IMR-90 (cell line): ENCODE measurements around the gene GNG2. TPM values are rescaled to one million over a fixed set of nuclear protein-coding genes. Genes with fewer than 3 reads are reported as not detected.

Experiments
- ATAC-seq: fragments of 200-7000 bp; cut with Tn5 transposase; 2 replicates; pipeline ENCODE4 v1.9.1; 2020; ENCODE audit warnings: low read depth, mild to moderate bottlenecking, moderate library complexity
- BruUV-seq: library from RNA; stranded (reverse); fragments of 400-500 nt; replicated peaks from 2 replicates; lab custom pipeline; 2021; lab: Mats Ljungman, UMichigan
- CTCF ChIA-PET: fragments of 300-600 bp; formaldehyde crosslinking; extraction: SDS; loops from one replicate; lab custom pipeline; 2021; ENCODE audit warnings: antibody characterized with exemption; lab: Yijun Ruan, JAX
- POLR2A ChIA-PET: fragments of 300-600 bp; sonication (Branson Sonifier 250); formaldehyde crosslinking; loops from one replicate; lab custom pipeline; 2022; ENCODE audit warnings: antibody characterized with exemption; ENCODE audit not compliant: unreplicated experiment; lab: Charles Lee
- DNase-seq: peaks from one replicate; pipeline ENCODE4 v3.0.0; 2013
- H2AFZ ChIP-seq: replicated peaks from 2 replicates; pipeline ENCODE3; 2013; ENCODE audit warnings: low read length, mild to moderate bottlenecking; ENCODE audit not compliant: poor library complexity
- H2AK5ac ChIP-seq: 2 replicates; pipeline ENCODE4 v1.6.1; 2013; ENCODE audit warnings: low read depth, low read length, inconsistent platforms
- H2AK9ac ChIP-seq: replicated peaks from 2 replicates; pipeline ENCODE3; 2013; ENCODE audit warnings: mild to moderate bottlenecking, low read depth, low read length, moderate library complexity; ENCODE audit not compliant: poor library complexity
- H2BK120ac ChIP-seq: 2 replicates; pipeline ENCODE4 v1.6.1; 2013; ENCODE audit warnings: low read depth, low read length, inconsistent platforms
- H2BK15ac ChIP-seq: 3 replicates; pipeline ENCODE4 v1.6.1; 2013; ENCODE audit warnings: low read depth, low read length, inconsistent platforms
- H2BK20ac ChIP-seq: 2 replicates; pipeline ENCODE4 v1.6.1; 2013; ENCODE audit warnings: low read depth, mild to moderate bottlenecking, inconsistent platforms, low read length, moderate library complexity
- H2BK5ac ChIP-seq: 2 replicates; pipeline ENCODE4 v1.6.1; 2013; ENCODE audit warnings: mild to moderate bottlenecking, low read depth, low read length, inconsistent platforms; ENCODE audit not compliant: poor library complexity, severe bottlenecking
- H3K14ac ChIP-seq: replicated peaks from 2 replicates; pipeline ENCODE4 v1.6.1; 2013; ENCODE audit warnings: low read depth, low read length, inconsistent platforms
- H3K18ac ChIP-seq: 2 replicates; pipeline ENCODE4 v1.6.1; 2013; ENCODE audit warnings: low read depth, low read length, control low read depth
- H3K23ac ChIP-seq: 2 replicates; pipeline ENCODE4 v1.6.1; 2013; ENCODE audit warnings: low read depth, low read length, inconsistent platforms
- H3K27ac ChIP-seq: 2 replicates; pipeline ENCODE4 v1.5.1; 2013; ENCODE audit warnings: mild to moderate bottlenecking, control low read depth, low read length; ENCODE audit not compliant: insufficient read depth
- H3K27me3 ChIP-seq: 2 replicates; pipeline ENCODE4 v1.6.1; 2013; ENCODE audit warnings: low read length; ENCODE audit not compliant: control insufficient read depth, insufficient read depth
- H3K36me3 ChIP-seq: 2 replicates; pipeline ENCODE4 v1.6.1; 2013; ENCODE audit warnings: low read length, mixed read lengths; ENCODE audit not compliant: control insufficient read depth, insufficient read depth
- H3K4ac ChIP-seq: 2 replicates; pipeline ENCODE4 v1.6.1; 2013; ENCODE audit warnings: low read depth, low read length, inconsistent platforms
- H3K4me1 ChIP-seq: 2 replicates; pipeline ENCODE4 v1.6.1; 2013; ENCODE audit warnings: low read length, mixed read lengths; ENCODE audit not compliant: control insufficient read depth, insufficient read depth
- H3K4me2 ChIP-seq: 2 replicates; pipeline ENCODE4 v1.6.1; 2013; ENCODE audit warnings: low read depth, mild to moderate bottlenecking, control low read depth, low read length, moderate library complexity
- H3K4me3 ChIP-seq: 2 replicates; pipeline ENCODE4 v1.5.1; 2013; ENCODE audit warnings: low read depth, mild to moderate bottlenecking, control low read depth, low read length, moderate library complexity; ENCODE audit not compliant: insufficient read depth
- H3K56ac ChIP-seq: 2 replicates; pipeline ENCODE4 v1.6.1; 2013; ENCODE audit warnings: low read length, inconsistent platforms; ENCODE audit not compliant: insufficient read depth; ENCODE audit errors: extremely low read depth
- H3K79me1 ChIP-seq, 2 experiments: 2 replicates each; pipeline ENCODE4 v1.6.1; 2013; ENCODE audit warnings: low read length in 2 of 2, inconsistent platforms in 1 of 2, low read depth in 1 of 2
- H3K9ac ChIP-seq: 2 replicates; pipeline ENCODE4 v1.6.1; 2013; ENCODE audit warnings: low read depth, low read length, control low read depth
- H3K9me1 ChIP-seq: 2 replicates; pipeline ENCODE4 v1.6.1; 2013; ENCODE audit warnings: low read length, inconsistent platforms; ENCODE audit not compliant: insufficient read depth
- H3K9me3 ChIP-seq: 2 replicates; pipeline ENCODE4 v1.6.1; 2013; ENCODE audit warnings: low read length; ENCODE audit not compliant: control insufficient read depth, insufficient read depth
- H4K20me1 ChIP-seq: 2 replicates; pipeline ENCODE4 v1.6.1; 2013; ENCODE audit warnings: low read length, inconsistent platforms; ENCODE audit not compliant: insufficient read depth
- H4K5ac ChIP-seq: 2 replicates; pipeline ENCODE4 v1.6.1; 2013; ENCODE audit warnings: mild to moderate bottlenecking, low read depth, low read length, control low read depth
- H4K8ac ChIP-seq, 2 experiments: 2 replicates each; pipeline ENCODE4 v1.6.1; 2013; ENCODE audit warnings: low read depth in 2 of 2, low read length in 2 of 2, control low read depth in 1 of 2, inconsistent platforms in 1 of 2
- H4K91ac ChIP-seq: 2 replicates; pipeline ENCODE4 v1.6.1; 2013; ENCODE audit warnings: low read depth, low read length, inconsistent platforms; ENCODE audit not compliant: insufficient read depth
- MAFK ChIP-seq: IDR thresholded peaks from 2 replicates; pipeline ENCODE4 v1.6.1; 2012; ENCODE audit warnings: low read depth, low read length, improper control_type of control experiment
- WGBS, 2 experiments: methylation state at CpG; one replicate each; pipeline versions ENCODE4 v1.1.5 to v1.1.7; 2013; ENCODE audit warnings: missing lambda C conversion rate in 2 of 2; ENCODE audit not compliant: insufficient read length in 1 of 2; ENCODE audit errors: extremely low coverage in 2 of 2; 5-methylcytosine and 5-hydroxymethylcytosine counted together
- dilution Hi-C: fragments of 300-500 bp; cut with HindIII; formaldehyde crosslinking; loops from one replicate; pipeline ENCODE4 v1.14.3; 2018; ENCODE audit warnings: low sequenced_read_pairs; ENCODE audit not compliant: unreplicated experiment
- in situ Hi-C: fragments of 300-500 bp; cut with MboI; formaldehyde crosslinking; loops from 3 replicates; pipeline ENCODE4 v1.14.3; 2019; ENCODE audit warnings: low sequenced_read_pairs, inconsistent platforms, mixed read lengths
- intact Hi-C: fragments of 100-400 bp; cut with micrococcal nuclease; formaldehyde crosslinking; loops from 2 replicates; pipeline ENCODE4 v1.10.0; 2022
- polyA plus RNA-seq, 3 experiments: library from polyadenylated mRNA; depleted of rRNA; stranded (reverse); fragments of >200 nt; gene quantifications; 2 replicates each; pipeline ENCODE4 v1.2.3, GENCODE V29; 2012; ENCODE audit warnings: low replicate concordance in 1 of 3
- total RNA-seq: library from RNA; depleted of rRNA; stranded (reverse); fragments of >200 nt; gene quantifications from 2 replicates; pipeline ENCODE4 v1.2.3, GENCODE V29; 2012
- TF ChIP-seq, protein P1 (sequence below): fragments of 150-350 bp; IDR thresholded peaks from 2 replicates; pipeline ENCODE4 v1.6.1; 2016; ENCODE audit warnings: low read depth, mild to moderate bottlenecking, low read length, moderate library complexity, borderline replicate concordance

GNG2 gene
- total and polyA plus RNA-seq, 2 of the 4 experiments (the other 2 are of a cell fraction): 13.1 to 14.6 TPM

DNA sequence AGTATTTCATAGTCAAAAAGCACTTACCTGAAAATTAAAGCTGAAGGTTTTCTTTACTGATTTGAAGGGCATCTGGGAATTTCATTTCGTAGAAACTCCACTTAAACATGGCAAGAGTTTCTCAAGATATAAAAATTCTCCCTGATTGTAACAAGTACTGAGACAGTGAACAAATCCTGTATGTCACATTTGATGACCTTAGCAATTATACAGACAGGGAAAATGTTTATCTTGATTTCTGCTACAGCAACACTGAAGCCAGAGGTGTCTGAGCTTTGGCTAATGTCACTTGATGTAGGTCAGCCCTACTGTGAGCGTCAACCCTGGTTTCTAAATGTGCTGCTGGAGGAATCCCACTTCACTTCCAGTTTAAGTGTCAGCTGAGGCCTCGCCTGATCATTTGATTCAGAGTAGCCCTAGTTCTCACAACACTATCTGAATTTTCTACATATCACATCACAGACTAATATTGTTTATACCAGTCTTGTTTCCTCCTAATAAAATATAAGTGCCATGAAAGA, 149.8 kb downstream of the GNG2 start:
- ChIA-PET POLR2A (no interaction called here), CTCF (interaction anchor here (0.7 kb wide), 1 partner anchor 57 kb away, joined by 9 read pairs; no protein-coding TSS in a partner anchor)
- Histone ChIP-seq H3K56ac (no peak overlapping the region), H4K20me1 (0 out of 2 replicates have a peak, but pooled peaks cover 2% of the 10 kb centered on the region), H4K91ac (no peak overlapping the region), H2BK20ac (no peak overlapping the region), H3K18ac (no peak overlapping the region), H2AK5ac (no peak overlapping the region), H3K4me1 (peaks cover 2% of the 10 kb centered on the region; the same call in 1 of the 2 replicates), H3K4me3 (no peak overlapping the region), H2AFZ (no peak overlapping the region), H3K14ac (no peak overlapping the region), H2BK15ac (no peak overlapping the region), H2BK120ac (no peak overlapping the region), H2AK9ac (no peak overlapping the region), H4K5ac (no peak overlapping the region), H3K36me3 (peaks cover 78% of the 10 kb centered on the region), H3K9ac (no peak overlapping the region), H4K8ac (no peak overlapping the region), H3K27me3 (no peaks in the 10 kb centered on the region), H2BK5ac (no peak overlapping the region), H3K9me1 (peaks cover 8% of the 10 kb centered on the region), H3K27ac (no peak overlapping the region), H3K4me2 (no peak overlapping the region), H3K9me3 (no peaks in the 10 kb centered on the region), H3K23ac (no peak overlapping the region), H3K4ac (no peak overlapping the region), H3K79me1 (peaks cover 38 to 63% of the 10 kb centered on the region in 2 experiments)
- dilution Hi-C loops: no loop called here
- 89% methylated on average over 1 of the region's 3 CpGs; no CpG with 5 or more reads in 1 of the 2 experiments for WGBS, 2 experiments
- ATAC-seq (no peak), DNase-seq (no peak)
- TSS peak; percentile 1 for BruUV-seq
- intact Hi-C loops: no loop called here
- TF ChIP-seq, protein P1, sequence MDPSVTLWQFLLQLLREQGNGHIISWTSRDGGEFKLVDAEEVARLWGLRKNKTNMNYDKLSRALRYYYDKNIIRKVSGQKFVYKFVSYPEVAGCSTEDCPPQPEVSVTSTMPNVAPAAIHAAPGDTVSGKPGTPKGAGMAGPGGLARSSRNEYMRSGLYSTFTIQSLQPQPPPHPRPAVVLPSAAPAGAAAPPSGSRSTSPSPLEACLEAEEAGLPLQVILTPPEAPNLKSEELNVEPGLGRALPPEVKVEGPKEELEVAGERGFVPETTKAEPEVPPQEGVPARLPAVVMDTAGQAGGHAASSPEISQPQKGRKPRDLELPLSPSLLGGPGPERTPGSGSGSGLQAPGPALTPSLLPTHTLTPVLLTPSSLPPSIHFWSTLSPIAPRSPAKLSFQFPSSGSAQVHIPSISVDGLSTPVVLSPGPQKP: no peak
- TF ChIP-seq MAFK: peak; percentile 53
- in situ Hi-C loops: loop anchor here (25.0 kb wide), 1 partner anchor 702 kb away; the partner anchor contains the start of gene PSMC6
